A673 (cell line): ENCODE data around the gene TENM4. TPM values are rescaled to one million over a fixed set of nuclear protein-coding genes. Genes with fewer than 3 reads are reported as not detected.

ENCODE experiments used
- BruUV-seq: library from RNA; stranded (reverse); fragments of 400-500 nt; replicated peaks from 2 replicates; lab custom pipeline; 2021; lab: Mats Ljungman, UMichigan
- CTCF ChIA-PET: fragments of 300-600 bp; sonication (Branson Sonifier 250); formaldehyde crosslinking; loops from one replicate; lab custom pipeline; 2022; ENCODE audit warnings: antibody characterized with exemption; lab: Charles Lee
- POLR2A ChIA-PET: fragments of 300-600 bp; sonication (Branson Sonifier 250); formaldehyde crosslinking; loops from one replicate; lab custom pipeline; 2022; ENCODE audit warnings: antibody characterized with exemption; ENCODE audit not compliant: low non-redundant PET; lab: Charles Lee
- DNase-seq: peaks from one replicate; pipeline ENCODE4 v3.0.0-alpha.2; 2015; ENCODE audit warnings: low spot score
- H3K27ac ChIP-seq: fragments of 200-600 bp; sonication (generic); 2 replicates; pipeline ENCODE4 v1.5.1; 2016; ENCODE audit warnings: mixed run types, low read depth, mild to moderate bottlenecking, mixed read lengths, antibody characterized with exemption, low read length; ENCODE audit not compliant: poor library complexity, severe bottlenecking
- H3K27me3 ChIP-seq: fragments of 200-600 bp; sonication (generic); replicated peaks from 2 replicates; pipeline ENCODE4 v1.6.1; 2017; ENCODE audit warnings: mixed run types, low read depth, mild to moderate bottlenecking, mixed read lengths, antibody characterized with exemption, low read length; ENCODE audit not compliant: insufficient read depth, poor library complexity
- H3K36me3 ChIP-seq: fragments of 200-600 bp; sonication (generic); 2 replicates; pipeline ENCODE4 v1.6.1; 2016; ENCODE audit warnings: mixed run types, mild to moderate bottlenecking, mixed read lengths, antibody characterized with exemption, low read length; ENCODE audit not compliant: insufficient read depth, poor library complexity, severe bottlenecking
- H3K4me1 ChIP-seq: fragments of 200-600 bp; sonication (generic); 2 replicates; pipeline ENCODE4 v1.6.1; 2017; ENCODE audit warnings: mixed run types, mild to moderate bottlenecking, mixed read lengths, antibody characterized with exemption, low read length; ENCODE audit not compliant: insufficient read depth, poor library complexity, severe bottlenecking
- H3K4me3 ChIP-seq: fragments of 200-600 bp; sonication (generic); 2 replicates; pipeline ENCODE4 v1.5.1; 2016; ENCODE audit warnings: low read depth, mixed run types, mild to moderate bottlenecking, mixed read lengths, low read length; ENCODE audit not compliant: poor library complexity, severe bottlenecking
- H3K9me3 ChIP-seq: fragments of 200-600 bp; sonication (generic); 2 replicates; pipeline ENCODE4 v1.6.1; 2016; ENCODE audit warnings: mixed run types, low read depth, mild to moderate bottlenecking, mixed read lengths, antibody characterized with exemption, low read length; ENCODE audit not compliant: poor library complexity, severe bottlenecking
- CTCF ChIP-seq: fragments of 300-800, 200-600 bp; sonication (generic); conservative IDR thresholded peaks from 2 replicates; pipeline ENCODE4 v1.5.1; 2017; ENCODE audit warnings: low read depth, mild to moderate bottlenecking, antibody characterized with exemption, low read length, moderate library complexity, mixed read lengths
- EZH2 ChIP-seq: fragments of 200-600 bp; sonication (generic); IDR thresholded peaks from 2 replicates; pipeline ENCODE4 v1.6.1; 2017; ENCODE audit warnings: borderline replicate concordance, low read depth, mild to moderate bottlenecking, mixed read lengths, antibody characterized with exemption, low read length; ENCODE audit not compliant: poor library complexity, severe bottlenecking
- intact Hi-C: fragments of 100-400 bp; cut with micrococcal nuclease; formaldehyde crosslinking; loops from one replicate; pipeline ENCODE4 v1.10.0; 2022; ENCODE audit not compliant: unreplicated experiment
- total RNA-seq: library from RNA; stranded (reverse); gene quantifications from 2 replicates; pipeline ENCODE4 v1.2.3, GENCODE V29; 2021

The TENM4 gene
- total RNA-seq, 1 experiment from 2014 or later = 0.11 TPM

- H3K9me3 ChIP-seq = no peaks in the 10 kb centered on the region
- intact Hi-C loops = no loop called here
- no TSS peak for BruUV-seq
Measured at GRCh38 chr11:78905756-78906155, 535.1 kb downstream of the TENM4 start.

DNA sequence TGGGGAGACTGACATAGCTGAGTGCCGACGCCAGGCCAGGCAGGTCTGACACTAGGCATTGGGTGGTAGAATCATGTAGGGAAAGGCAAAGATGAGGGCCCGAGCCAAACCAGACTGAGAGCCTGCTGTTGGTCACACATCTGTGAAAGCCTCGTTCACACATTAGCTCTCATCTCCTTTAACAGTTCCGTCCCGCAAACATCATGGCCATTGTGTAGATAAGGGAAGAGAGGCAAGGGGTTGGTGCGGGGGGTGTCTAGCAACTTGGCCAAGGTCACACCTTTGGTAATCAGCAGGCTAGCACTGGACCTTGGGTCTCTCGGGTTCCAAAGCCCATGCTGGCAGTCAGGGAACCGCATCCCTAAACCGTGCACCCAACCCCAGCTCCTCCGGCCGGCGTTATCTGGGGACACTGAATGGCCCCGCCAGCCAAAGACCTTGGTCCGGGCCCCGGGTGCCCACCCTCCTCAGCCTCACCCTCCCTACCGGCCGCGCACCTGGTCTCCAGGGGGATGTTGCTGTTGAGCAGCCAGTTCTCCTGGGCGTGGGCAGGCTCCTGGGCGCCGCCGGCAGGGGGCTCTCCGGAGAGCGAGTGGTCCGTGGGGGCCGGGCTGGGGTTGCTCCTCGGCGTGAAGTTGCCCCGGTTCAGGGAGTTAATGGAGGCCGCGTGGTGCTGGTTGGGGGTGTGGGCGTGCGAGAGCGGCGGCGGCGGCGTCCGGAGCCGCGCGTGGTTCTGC lies 537.9 kb downstream of the TENM4 start:
- DNase-seq = no peak
- POLR2A ChIA-PET = no interaction called here
- H3K4me1 ChIP-seq = no peaks in the 10 kb centered on the region
- intact Hi-C loops = no loop called here
- BruUV-seq = no TSS peak
- TF ChIP-seq CTCF (no peak), EZH2 (no peak)
- H3K4me3 ChIP-seq = no peak overlapping the region
- no peak overlapping the region for H3K27ac ChIP-seq
- H3K27me3 ChIP-seq = peaks cover 7% of the 10 kb centered on the region
- no peaks in the 10 kb centered on the region for H3K36me3 ChIP-seq
- no peaks in the 10 kb centered on the region for H3K9me3 ChIP-seq
- CTCF ChIA-PET = no interaction called here

More at GRCh38 chr11:78905756-78906155, 535.1 kb downstream of the TENM4 start:
- Histone ChIP-seq H3K36me3 (no peaks in the 10 kb centered on the region), H3K27ac (no peak overlapping the region), H3K4me3 (no peak overlapping the region), H3K27me3 (peaks cover 13% of the 10 kb centered on the region), H3K4me1 (no peaks in the 10 kb centered on the region)
- TF ChIP-seq CTCF = no peak
- TF ChIP-seq EZH2 = no peak
- ChIA-PET POLR2A (no interaction called here), CTCF (no interaction called here)
- DNase-seq = no peak

DNA sequence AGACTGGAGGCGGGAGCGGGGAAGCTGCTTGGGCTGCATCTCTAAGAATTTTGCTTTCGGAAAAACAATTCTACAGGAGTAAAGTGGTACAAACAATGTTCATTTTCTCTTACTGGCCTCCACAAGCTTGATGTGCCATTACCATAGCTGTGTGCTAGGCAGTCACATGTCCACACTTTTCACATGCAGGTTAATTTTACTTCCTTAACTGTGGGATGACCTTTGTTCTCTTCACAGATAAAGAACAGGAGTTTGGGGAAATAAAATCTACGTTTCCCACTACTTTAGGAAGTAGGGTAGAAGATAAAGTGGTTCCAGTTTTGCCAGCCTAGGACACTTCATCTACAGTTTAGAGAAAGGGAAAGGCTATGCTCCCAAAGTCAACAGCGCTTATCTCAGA lies 539.0 kb downstream of the TENM4 start:
- CTCF ChIA-PET = no interaction called here
- H3K4me1 ChIP-seq = no peaks in the 10 kb centered on the region

More for the DNA sequence above, 539.0 kb downstream of the TENM4 start:
- Histone ChIP-seq H3K27ac (no peak overlapping the region), H3K27me3 (peaks cover 7% of the 10 kb centered on the region), H3K4me3 (no peak overlapping the region), H3K36me3 (no peaks in the 10 kb centered on the region), H3K9me3 (no peaks in the 10 kb centered on the region)
- intact Hi-C loops = no loop called here
- BruUV-seq = no TSS peak
- DNase-seq = no peak
- POLR2A ChIA-PET = no interaction called here
- TF ChIP-seq EZH2 (no peak), CTCF (no peak)
